Measurements from ENCODE around the gene MUCL3. TPM values are rescaled to one million over a fixed set of nuclear protein-coding genes. Genes with fewer than 3 reads are reported as not detected.

The MUCL3 gene
- total and polyA plus RNA-seq, 10 of the 15 experiments (the other 5 are each of a cell fraction or from before 2014, with no cell fraction given), result 0.03 to 1.4 (median 0.61) TPM

- RAD21 ChIA-PET (ENCODE audit: unreplicated experiment), result interaction anchor here (1.4 kb wide), 1 partner anchor 108 kb away, joined by 3 read pairs; no protein-coding TSS in a partner anchor
These were observed 38.4 kb downstream of the MUCL3 start for GRCh38 chr6:30979141-30979540.

GRCh38 chr6:30979690-30980089, 38.9 kb downstream of the MUCL3 start:
- H3K79me2 ChIP-seq (ENCODE audit: control insufficient read depth, insufficient read depth, low read length), result no peaks in the 10 kb centered on the region
- no peaks in the 10 kb centered on the region for H3K36me3 ChIP-seq (ENCODE audit: control insufficient read depth in 2 of 2, insufficient read depth in 2 of 2, low read length in 1 of 2)
- 0 out of 2 replicates have a peak, but pooled peaks cover 4% of the 10 kb centered on the region for H3K4me1 ChIP-seq (ENCODE audit: control insufficient read depth, insufficient read depth, low read length)
- ChIA-PET POLR2A (no interaction called here), CTCF (interaction anchor here (1.0 to 1.6 kb wide), 2 partner anchors 64 to 100 kb away, joined by 4 read pairs; no protein-coding TSS in a partner anchor), RAD21 (ENCODE audit: unreplicated experiment) (interaction anchor here (1.4 kb wide), 1 partner anchor 108 kb away, joined by 3 read pairs; no protein-coding TSS in a partner anchor), SMC1A (ENCODE audit: uncharacterized antibody, unreplicated experiment) (interaction anchor here (0.6 kb wide), 1 partner anchor 11 kb away, joined by 3 read pairs; no protein-coding TSS in a partner anchor)
- no peak overlapping the region for H3K4me2 ChIP-seq (ENCODE audit: control insufficient read depth, insufficient read depth)
- WGBS (ENCODE audit: insufficient coverage, insufficient replicate concordance, low lambda C conversion rate, missing lambda C conversion rate), result 9% methylated on average over 4 of the region's 4 CpGs
- H4K20me1 ChIP-seq (ENCODE audit: control insufficient read depth, insufficient read depth), result no peaks in the 10 kb centered on the region
- no peaks in the 10 kb centered on the region for H3K9me3 ChIP-seq (replicated peaks; ENCODE audit: control insufficient read depth, insufficient read depth, low read length)
- intact Hi-C loops (cut with micrococcal nuclease; ENCODE audit: unreplicated experiment), result no loop called here
- FAIRE-seq (no peak), DNase-seq (ENCODE audit: low read depth, low spot score) (no peak), ATAC-seq (no peak)
- peaks cover 0 to 2% of the 10 kb centered on the region in 2 experiments; a peak in 3 of 4 replicates for H3K27me3 ChIP-seq (replicated peaks in 1 of 2; ENCODE audit: control insufficient read depth in 2 of 2, insufficient read depth in 2 of 2, low read length in 1 of 2)
- H3K27ac ChIP-seq (ENCODE audit: control insufficient read depth, insufficient read depth), result no peak overlapping the region
- no peak overlapping the region for H2AFZ ChIP-seq (ENCODE audit: control insufficient read depth, low read depth, low read length)
- H3K9ac ChIP-seq (ENCODE audit: control insufficient read depth, insufficient read depth, low read length), result no peak overlapping the region
- in situ Hi-C loops (cut with MboI), result no loop called here
- no peak overlapping the region for H3K4me3 ChIP-seq
- no TSS peak for BruUV-seq (replicated peaks)
- TF ChIP-seq MTA3 (IDR thresholded peaks at IDR 0.05; ENCODE audit: borderline replicate concordance, low read length) (no peak), CBX3 (IDR thresholded peaks at IDR 0.05; ENCODE audit: borderline replicate concordance, low read depth) (no peak), PRDM15 (CRISPR knock-in tag; IDR thresholded peaks at IDR 0.05) (no peak), NFIC (IDR thresholded peaks at IDR 0.05; ENCODE audit: low read depth, low read length) (no peak), STAT1 (conservative IDR thresholded peaks at IDR 0.05) (no peak), JUNB (IDR thresholded peaks at IDR 0.05) (no peak), E2F8 (IDR thresholded peaks at IDR 0.05; ENCODE audit: low read depth, partially characterized antibody) (no peak)

More at GRCh38 chr6:30979141-30979540, 38.4 kb downstream of the MUCL3 start:
- in situ Hi-C loops (cut with MboI), result no loop called here
- 27% methylated on average over 1 of the region's 1 CpG for WGBS (ENCODE audit: insufficient coverage, insufficient replicate concordance, low lambda C conversion rate, missing lambda C conversion rate)
- no peak overlapping the region for H2AFZ ChIP-seq (ENCODE audit: control insufficient read depth, low read depth, low read length)
- TF ChIP-seq RUNX3 (IDR thresholded peaks at IDR 0.05; ENCODE audit: low read length), result peak; percentile 28; the same call in 1 of the 2 replicates
- no peak for TF ChIP-seq NFYB (IDR thresholded peaks at IDR 0.05; ENCODE audit: insufficient read depth, low read depth, low read length)
- no peak for TF ChIP-seq CBX5 (IDR thresholded peaks at IDR 0.05; ENCODE audit: low read depth)
- TF ChIP-seq IRF4 (IDR thresholded peaks at IDR 0.05; ENCODE audit: low read depth, low read length), result no peak
- TF ChIP-seq WRNIP1 (IDR thresholded peaks at IDR 0.05; ENCODE audit: borderline replicate concordance, low read depth, low read length), result no peak
- no peak overlapping the region for H3K9ac ChIP-seq (ENCODE audit: control insufficient read depth, insufficient read depth, low read length)
- SMC1A ChIA-PET (ENCODE audit: uncharacterized antibody, unreplicated experiment), result interaction anchor here (0.6 kb wide), 1 partner anchor 11 kb away, joined by 3 read pairs; no protein-coding TSS in a partner anchor
- no peak for ATAC-seq
- POLR2A ChIA-PET, result no interaction called here
- DNase-seq (ENCODE audit: low read depth, low spot score), result no peak
- no peak overlapping the region for H3K4me2 ChIP-seq (ENCODE audit: control insufficient read depth, insufficient read depth)
- no peaks in the 10 kb centered on the region for H3K36me3 ChIP-seq (ENCODE audit: control insufficient read depth in 2 of 2, insufficient read depth in 2 of 2, low read length in 1 of 2)
- H3K9me3 ChIP-seq (replicated peaks; ENCODE audit: control insufficient read depth, insufficient read depth, low read length), result no peaks in the 10 kb centered on the region
- H3K4me3 ChIP-seq, result no peak overlapping the region
- FAIRE-seq, result no peak
- no peaks in the 10 kb centered on the region for H4K20me1 ChIP-seq (ENCODE audit: control insufficient read depth, insufficient read depth)
- intact Hi-C loops (cut with micrococcal nuclease; ENCODE audit: unreplicated experiment), result no loop called here
- CTCF ChIA-PET, result interaction anchor here (1.0 to 1.6 kb wide), 2 partner anchors 64 to 101 kb away, joined by 4 read pairs; no protein-coding TSS in a partner anchor
- H3K27me3 ChIP-seq (replicated peaks in 1 of 2; ENCODE audit: control insufficient read depth in 2 of 2, insufficient read depth in 2 of 2, low read length in 1 of 2), result peaks cover 0 to 2% of the 10 kb centered on the region in 2 experiments; a peak in 3 of 4 replicates
- no TSS peak for BruUV-seq (replicated peaks)
- H3K27ac ChIP-seq (ENCODE audit: control insufficient read depth, insufficient read depth), result no peak overlapping the region
- no peaks in the 10 kb centered on the region for H3K79me2 ChIP-seq (ENCODE audit: control insufficient read depth, insufficient read depth, low read length)
- H3K4me1 ChIP-seq (ENCODE audit: control insufficient read depth, insufficient read depth, low read length), result 0 out of 2 replicates have a peak, but pooled peaks cover 4% of the 10 kb centered on the region
